HEK293 (cell line): ENCODE measurements around the gene MAML2.

Experiments
- CTCF ChIA-PET: fragments of 350-600 bp; formaldehyde crosslinking; extraction: SDS; loops from one replicate; lab custom pipeline; 2021; ENCODE audit warnings: antibody characterized with exemption; lab: Yijun Ruan, JAX
- POLR2A ChIA-PET: fragments of 300-600 bp; formaldehyde crosslinking; extraction: SDS; loops from one replicate; lab custom pipeline; 2020; ENCODE audit warnings: antibody characterized with exemption, inconsistent platforms; lab: Yijun Ruan, JAX
- H3K27ac ChIP-seq: fragments of 200-500 bp; sonication (Bioruptor generic); 2 replicates; pipeline ENCODE4 v1.5.1; 2014; ENCODE audit warnings: low read depth, low read length, control low read depth, inconsistent platforms; ENCODE audit errors: extremely low read depth
- H3K36me3 ChIP-seq, 2 experiments: fragments of 200-500 bp in 1 of 2; sonication (Bioruptor generic) in 1 of 2; 1 replicate in 1 of 2; 2 replicates in 1 of 2; pipeline ENCODE4 v1.5.1; 2014 to 2017; ENCODE audit warnings: inconsistent platforms in 2 of 2, low read length in 2 of 2; ENCODE audit not compliant: control insufficient read depth in 2 of 2, insufficient read depth in 1 of 2
- H3K4me1 ChIP-seq: fragments of 200-500 bp; sonication (Bioruptor generic); 2 replicates; pipeline ENCODE4 v1.5.1; 2014; ENCODE audit warnings: mild to moderate bottlenecking, low read length, inconsistent platforms; ENCODE audit not compliant: control insufficient read depth, insufficient read depth
- H3K4me3 ChIP-seq: 2 replicates; pipeline ENCODE4 v1.5.1; 2011; ENCODE audit warnings: low read depth, mild to moderate bottlenecking, control low read depth, low read length, moderate library complexity
- H3K9me3 ChIP-seq: fragments of 200-500 bp; sonication (Bioruptor generic); 2 replicates; pipeline ENCODE4 v1.5.1; 2014; ENCODE audit warnings: low read depth, low read length, inconsistent platforms; ENCODE audit not compliant: control insufficient read depth, insufficient read depth
- CTCF ChIP-seq: fragments of 450-650 bp; formaldehyde crosslinking; IDR thresholded peaks from 2 replicates; pipeline ENCODE4 v1.5.1; 2016; ENCODE audit warnings: missing biosample characterization, missing genetic modification characterization
- ELK4 ChIP-seq: IDR thresholded peaks from 2 replicates; pipeline ENCODE4 v1.6.1; 2011; ENCODE audit warnings: mild to moderate bottlenecking, low read depth, low read length, borderline replicate concordance
- GLIS2 ChIP-seq: fragments of 450-650 bp; formaldehyde crosslinking; IDR thresholded peaks from 2 replicates; pipeline ENCODE4 v1.5.1; 2016; ENCODE audit warnings: missing biosample characterization, missing genetic modification characterization
- TSHZ1 ChIP-seq: fragments of 450-650 bp; formaldehyde crosslinking; IDR thresholded peaks from 2 replicates; pipeline ENCODE4 v1.5.1; 2016; ENCODE audit warnings: missing biosample characterization, missing genetic modification characterization, borderline replicate concordance
- ZBTB20 ChIP-seq: fragments of 450-650 bp; formaldehyde crosslinking; IDR thresholded peaks from 2 replicates; pipeline ENCODE4 v1.5.1; 2016; ENCODE audit warnings: missing biosample characterization, missing genetic modification characterization
- ZBTB7A ChIP-seq: fragments of 450-650 bp; formaldehyde crosslinking; IDR thresholded peaks from 2 replicates; pipeline ENCODE4 v1.5.1; 2016; ENCODE audit warnings: low read depth, missing biosample characterization, missing genetic modification characterization
- ZEB2 ChIP-seq: fragments of 450-650 bp; formaldehyde crosslinking; IDR thresholded peaks from 2 replicates; pipeline ENCODE4 v1.5.1; 2016; ENCODE audit warnings: missing biosample characterization, missing genetic modification characterization
- ZFP3 ChIP-seq: fragments of 450-650 bp; formaldehyde crosslinking; IDR thresholded peaks from 2 replicates; pipeline ENCODE4 v1.5.1; 2016; ENCODE audit warnings: low read depth, missing biosample characterization, missing genetic modification characterization
- ZNF16 ChIP-seq: fragments of 450-650 bp; formaldehyde crosslinking; IDR thresholded peaks from 2 replicates; pipeline ENCODE4 v1.5.1; 2016; ENCODE audit warnings: low read depth, missing biosample characterization, missing genetic modification characterization
- ZNF175 ChIP-seq: fragments of 450-650 bp; formaldehyde crosslinking; IDR thresholded peaks from 2 replicates; pipeline ENCODE4 v1.5.1; 2016; ENCODE audit warnings: missing biosample characterization, missing genetic modification characterization
- ZNF184 ChIP-seq: fragments of 450-650 bp; IDR thresholded peaks from 2 replicates; pipeline ENCODE4 v1.5.1; 2018; ENCODE audit warnings: missing biosample characterization, mild to moderate bottlenecking, missing genetic modification characterization
- ZNF324 ChIP-seq: fragments of 450-650 bp; formaldehyde crosslinking; IDR thresholded peaks from 2 replicates; pipeline ENCODE4 v1.5.1; 2016; ENCODE audit warnings: missing biosample characterization, missing genetic modification characterization
- ZNF501 ChIP-seq: fragments of 450-650 bp; formaldehyde crosslinking; IDR thresholded peaks from 2 replicates; pipeline ENCODE4 v1.5.1; 2016; ENCODE audit warnings: missing biosample characterization, missing genetic modification characterization
- ZNF513 ChIP-seq: fragments of 450-650 bp; IDR thresholded peaks from 2 replicates; pipeline ENCODE4 v1.5.1; 2018; ENCODE audit warnings: missing biosample characterization, missing genetic modification characterization
- ZNF571 ChIP-seq: fragments of 450-650 bp; formaldehyde crosslinking; IDR thresholded peaks from 2 replicates; pipeline ENCODE4 v1.5.0; 2017; ENCODE audit warnings: missing biosample characterization, missing genetic modification characterization
- ZNF610 ChIP-seq: fragments of 450-650 bp; formaldehyde crosslinking; IDR thresholded peaks from 2 replicates; pipeline ENCODE4 v1.5.1; 2016; ENCODE audit warnings: missing biosample characterization, missing genetic modification characterization, borderline replicate concordance
- ZNF623 ChIP-seq: fragments of 450-650 bp; formaldehyde crosslinking; IDR thresholded peaks from 2 replicates; pipeline ENCODE4 v1.5.1; 2016; ENCODE audit warnings: missing biosample characterization, missing genetic modification characterization
- ZNF629 ChIP-seq: fragments of 450-650 bp; formaldehyde crosslinking; IDR thresholded peaks from 2 replicates; pipeline ENCODE4 v1.5.1; 2017; ENCODE audit warnings: missing biosample characterization, missing genetic modification characterization
- ZNF654 ChIP-seq: fragments of 450-650 bp; formaldehyde crosslinking; IDR thresholded peaks from 2 replicates; pipeline ENCODE4 v1.5.1; 2016; ENCODE audit warnings: low read depth, missing biosample characterization, missing genetic modification characterization
- ZNF660 ChIP-seq: fragments of 450-650 bp; IDR thresholded peaks from 2 replicates; pipeline ENCODE4 v1.5.1; 2018; ENCODE audit warnings: missing biosample characterization, mild to moderate bottlenecking, missing genetic modification characterization
- ZNF692 ChIP-seq: fragments of 450-650 bp; formaldehyde crosslinking; IDR thresholded peaks from 2 replicates; pipeline ENCODE4 v1.5.1; 2016; ENCODE audit warnings: missing biosample characterization, missing genetic modification characterization
- ZNF785 ChIP-seq: fragments of 450-650 bp; formaldehyde crosslinking; IDR thresholded peaks from 2 replicates; pipeline ENCODE4 v1.5.1; 2016; ENCODE audit warnings: missing biosample characterization, missing genetic modification characterization
- TF ChIP-seq, protein P1 (sequence below): fragments of 450-650 bp; formaldehyde crosslinking; IDR thresholded peaks from 2 replicates; pipeline ENCODE4 v1.5.1; 2016; ENCODE audit warnings: missing biosample characterization, missing genetic modification characterization

MAML2 gene

GRCh38 chr11:96091476-96091875 lies 251.5 kb downstream of the MAML2 start:
- no peak overlapping the region for H3K27ac ChIP-seq
- H3K4me3 ChIP-seq, result no peak overlapping the region
- no peaks in the 10 kb centered on the region for H3K4me1 ChIP-seq
- ChIA-PET CTCF (interaction anchor here (0.5 to 2.8 kb wide), 7 partner anchors 36 to 303 kb away, joined by 3 to 11 read pairs (median 3); partner anchors contain the start of gene MAML2), POLR2A (no interaction called here)
- H3K9me3 ChIP-seq, result no peaks in the 10 kb centered on the region
- TF ChIP-seq ZEB2 (tag by site-specific recombination), result no peak
- TF ChIP-seq ZNF654 (tag by site-specific recombination), result peak; percentile 10; the same call in 1 of the 2 replicates
- no peaks in the 10 kb centered on the region for H3K36me3 ChIP-seq

DNA sequence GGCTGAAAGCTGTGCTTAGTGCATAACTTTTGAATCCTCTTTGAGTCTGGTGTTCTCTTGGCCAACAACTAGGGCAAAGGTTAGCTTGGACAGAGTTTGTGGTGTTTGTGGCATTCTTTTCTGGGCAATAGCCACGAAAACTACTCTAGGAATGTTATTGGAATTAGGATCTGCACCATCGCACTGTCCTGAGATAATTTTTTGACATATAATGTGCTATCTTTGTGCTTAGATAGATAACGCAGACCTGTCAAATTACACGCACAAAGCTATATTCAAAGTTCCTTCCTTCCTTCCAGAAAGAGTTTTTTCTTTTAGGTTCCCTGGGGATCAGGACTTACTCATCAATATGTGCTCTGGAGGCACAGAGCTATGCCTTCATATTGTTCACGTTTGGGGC lies 252.3 kb downstream of the MAML2 start:
- CTCF ChIA-PET, result interaction anchor here (1.4 to 2.8 kb wide), 2 partner anchors 252 to 304 kb away, joined by 3 to 11 read pairs; partner anchors contain the start of gene MAML2
- Histone ChIP-seq H3K4me3 (no peak overlapping the region), H3K9me3 (no peaks in the 10 kb centered on the region), H3K4me1 (no peaks in the 10 kb centered on the region), H3K36me3 (no peaks in the 10 kb centered on the region), H3K27ac (no peak overlapping the region)
- POLR2A ChIA-PET, result no interaction called here
- TF ChIP-seq ZNF610 (tag by site-specific recombination) (no peak), ZNF501 (tag by site-specific recombination) (no peak), ZNF629 (tag by site-specific recombination) (no peak), ZNF184 (tag by site-specific recombination) (no peak), ZBTB7A (tag by site-specific recombination) (no peak), ZNF513 (tag by site-specific recombination) (no peak), ZNF16 (tag by site-specific recombination) (no peak), GLIS2 (tag by site-specific recombination) (no peak), ZNF660 (no peak), TSHZ1 (no peak), ELK4 (no peak), ZNF692 (no peak), ZNF324 (tag by site-specific recombination) (no peak)

- Histone ChIP-seq H3K9me3 (no peaks in the 10 kb centered on the region), H3K36me3 (no peaks in the 10 kb centered on the region), H3K4me3 (no peak overlapping the region), H3K4me1 (no peaks in the 10 kb centered on the region), H3K27ac (no peak overlapping the region)
- TF ChIP-seq ZNF785 (tag by site-specific recombination) (no peak), ZNF623 (tag by site-specific recombination) (no peak), ZFP3 (tag by site-specific recombination) (no peak), ZBTB20 (tag by site-specific recombination) (no peak), CTCF (tag by site-specific recombination) (no peak), ZNF571 (tag by site-specific recombination) (no peak), ZNF175 (no peak)
- TF ChIP-seq, protein P1, sequence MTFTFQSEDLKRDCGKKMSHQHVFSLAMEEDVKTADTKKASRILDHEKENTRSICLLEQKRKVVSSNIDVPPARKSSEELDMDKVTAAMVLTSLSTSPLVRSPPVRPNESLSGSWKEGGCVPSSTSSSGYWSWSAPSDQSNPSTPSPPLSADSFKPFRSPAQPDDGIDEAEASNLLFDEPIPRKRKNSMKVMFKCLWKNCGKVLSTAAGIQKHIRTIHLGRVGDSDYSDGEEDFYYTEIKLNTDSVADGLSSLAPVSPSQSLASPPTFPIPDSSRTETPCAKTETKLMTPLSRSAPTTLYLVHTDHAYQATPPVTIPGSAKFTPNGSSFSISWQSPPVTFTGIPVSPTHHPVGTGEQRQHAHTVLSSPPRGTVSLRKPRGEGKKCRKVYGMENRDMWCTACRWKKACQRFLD (tag by site-specific recombination), result no peak
- ChIA-PET CTCF (interaction anchor here (1.5 to 1.8 kb wide), 2 partner anchors 33 to 305 kb away, joined by 5 read pairs; no protein-coding TSS in a partner anchor), POLR2A (no interaction called here)
These were observed 254.1 kb downstream of the MAML2 start for GRCh38 chr11:96088914-96089313.
